CD4-positive, alpha-beta T cell treated with Interleukin-2 at 100 ng/mL for 4 hours (primary cell): ENCODE results near the gene IL36G.

Experiments
- DNase-seq: peaks from one replicate; pipeline ENCODE4 v3.0.0-alpha.2; 2020; ENCODE audit warnings: low spot score

The IL36G gene

GRCh38 chr2:112972423-112973086 lies 5.3 kb upstream of the IL36G start:
- DNase-seq = no peak

- DNase-seq = no peak
These were observed 4.7 kb upstream of the IL36G start for GRCh38 chr2:112973156-112973555.

GRCh38 chr2:112979731-112980130 lies 1.9 kb downstream of the IL36G start:
- no peak for DNase-seq

GRCh38 chr2:112980537-112980936 lies 2.7 kb downstream of the IL36G start:
- no peak for DNase-seq

- DNase-seq = peak; percentile 33
These were observed 7.3 kb downstream of the IL36G start for GRCh38 chr2:112985090-112985489.

- no peak for DNase-seq
These were observed 11.8 kb downstream of the IL36G start for GRCh38 chr2:112989611-112990010.

DNA sequence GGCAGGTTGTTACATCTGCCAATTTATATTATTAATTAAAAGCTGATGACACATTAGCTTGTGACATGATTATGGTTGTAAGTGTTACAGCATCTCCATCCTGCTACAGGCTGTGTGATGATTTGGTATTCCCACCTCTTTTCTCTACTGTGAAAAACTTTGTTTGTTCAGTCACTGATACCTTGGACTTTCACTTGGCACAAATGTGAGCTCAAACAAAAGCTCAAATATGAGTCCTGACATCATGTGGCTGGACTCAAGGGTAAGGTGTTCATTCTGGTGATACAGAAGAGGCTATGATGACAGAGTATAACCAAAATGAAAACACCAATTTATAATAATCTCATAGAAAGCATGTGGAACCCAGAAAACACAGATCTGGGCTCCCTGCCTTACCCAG lies 16.0 kb downstream of the IL36G start:
- DNase-seq = no peak

DNA sequence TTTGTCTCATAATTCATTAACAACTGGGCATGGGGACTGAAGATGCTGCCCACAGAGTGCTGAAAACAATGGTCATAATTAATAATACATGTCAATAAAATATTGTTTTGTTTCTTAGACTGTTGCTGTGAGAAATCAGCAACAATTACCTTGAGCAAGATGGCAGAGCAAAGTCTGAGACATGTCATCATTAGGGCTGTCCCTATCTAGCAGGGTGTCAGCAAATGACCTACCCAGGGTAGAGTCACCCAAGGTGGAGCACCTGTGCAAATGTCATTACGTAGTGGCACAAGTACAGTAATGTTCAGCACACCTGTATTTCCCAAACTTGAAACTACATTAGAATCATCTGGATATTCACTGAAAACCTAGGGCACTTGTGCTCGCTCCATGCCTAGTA lies 16.8 kb downstream of the IL36G start:
- no peak for DNase-seq

DNA sequence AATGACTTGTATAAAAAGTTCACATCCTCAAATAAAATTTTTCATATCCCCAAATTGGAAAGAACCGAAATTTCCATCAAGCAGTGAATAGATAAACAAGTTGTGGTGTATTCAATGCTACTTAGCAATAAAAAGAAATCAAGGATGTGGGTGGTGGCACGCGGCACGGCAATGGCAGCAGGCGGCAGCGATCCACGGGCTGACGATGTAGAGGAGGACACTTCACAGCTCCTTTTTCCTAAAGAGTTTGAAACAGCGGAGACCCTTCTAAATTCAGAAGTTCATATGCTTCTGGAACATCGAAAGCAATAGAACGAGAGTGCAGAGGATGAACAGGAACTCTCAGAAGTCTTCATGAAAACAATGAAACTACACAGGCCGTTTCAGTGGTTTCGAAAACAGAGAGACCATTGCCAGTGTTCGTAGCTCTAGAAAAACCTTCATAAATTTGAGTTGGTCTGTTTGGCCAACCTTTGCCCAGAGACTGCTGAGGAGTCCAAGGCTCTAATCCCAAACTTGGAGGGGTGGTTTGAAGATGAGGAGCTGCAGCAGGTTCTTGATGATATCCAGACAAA lies 17.6 kb downstream of the IL36G start:
- peak; percentile 25 for DNase-seq

GRCh38 chr2:112996635-112997034 lies 18.8 kb downstream of the IL36G start:
- peak; percentile 80 for DNase-seq

DNA sequence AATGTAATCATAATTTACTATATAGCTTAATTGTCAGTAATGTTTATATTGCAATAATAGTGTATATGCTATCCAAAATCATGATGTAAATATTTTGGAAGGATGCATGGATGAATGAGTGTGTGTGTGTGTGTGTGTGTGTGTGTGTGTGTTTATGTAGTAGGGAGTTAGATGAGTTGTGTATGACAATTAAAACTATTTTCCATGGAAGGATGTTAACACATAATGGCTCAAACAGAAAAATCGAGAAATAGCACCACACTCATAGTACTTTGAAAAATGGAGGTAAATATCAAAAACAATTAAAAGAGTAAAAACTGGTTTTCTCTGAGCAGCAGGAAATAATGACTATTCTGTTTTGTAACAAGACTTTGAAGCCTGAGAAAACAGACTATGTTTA lies 19.3 kb downstream of the IL36G start:
- no peak for DNase-seq

GRCh38 chr2:113000436-113000835 lies 22.6 kb downstream of the IL36G start:
- no peak for DNase-seq

- no peak for DNase-seq
These were observed 24.9 kb downstream of the IL36G start for GRCh38 chr2:113002677-113003076.

DNA sequence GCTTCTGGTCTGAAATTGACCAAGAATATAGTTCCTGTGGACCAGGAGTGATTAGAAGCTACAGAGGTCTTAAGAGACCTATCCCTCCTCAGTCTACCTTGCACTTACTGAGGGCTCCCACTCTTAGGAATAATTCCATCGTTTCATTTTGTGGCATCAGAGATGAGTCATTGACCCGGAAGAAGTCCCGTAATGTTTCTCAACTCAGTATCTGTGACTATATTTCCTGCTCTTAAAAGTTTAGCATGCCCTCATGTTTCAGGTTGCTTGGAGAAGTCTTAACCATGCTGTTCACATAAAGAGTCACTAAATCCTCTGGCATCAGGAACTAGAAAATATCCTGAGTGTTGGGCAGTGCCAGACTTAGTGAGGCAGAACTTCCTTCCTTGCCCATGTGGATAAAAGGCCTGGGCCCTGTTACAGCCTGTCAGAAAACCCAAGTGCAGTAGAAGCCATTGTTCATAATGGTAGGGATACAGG lies 27.3 kb downstream of the IL36G start, which contains the start of gene IL36A:
IL36A (plus strand) TSS at position 430 of the 480 bp plus-strand sequence. CDS start 413 bp downstream, outside the sequence.
- DNase-seq = no peak

- DNase-seq = no peak
These were observed 29.4 kb downstream of the IL36G start for GRCh38 chr2:113007250-113007649.

DNA sequence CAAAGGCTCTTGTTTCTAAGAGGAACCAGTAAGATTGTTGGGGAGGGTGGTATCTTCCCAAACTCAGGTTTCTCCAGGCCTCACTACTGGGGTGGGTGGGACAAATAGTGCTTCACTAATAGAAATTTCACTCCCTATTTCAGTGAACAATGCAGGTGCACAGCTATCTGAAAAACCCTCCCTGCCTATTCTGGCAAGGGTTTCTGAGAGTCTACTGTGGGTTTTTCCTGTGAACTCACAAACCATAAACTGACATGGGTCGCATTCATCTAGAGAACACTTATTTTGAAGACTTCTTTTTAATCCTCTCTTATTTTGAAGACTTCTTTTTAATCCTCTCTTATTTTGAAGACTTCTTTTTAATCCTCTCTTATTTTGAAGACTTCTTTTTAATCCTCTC lies 31.8 kb downstream of the IL36G start:
- DNase-seq = no peak

DNA sequence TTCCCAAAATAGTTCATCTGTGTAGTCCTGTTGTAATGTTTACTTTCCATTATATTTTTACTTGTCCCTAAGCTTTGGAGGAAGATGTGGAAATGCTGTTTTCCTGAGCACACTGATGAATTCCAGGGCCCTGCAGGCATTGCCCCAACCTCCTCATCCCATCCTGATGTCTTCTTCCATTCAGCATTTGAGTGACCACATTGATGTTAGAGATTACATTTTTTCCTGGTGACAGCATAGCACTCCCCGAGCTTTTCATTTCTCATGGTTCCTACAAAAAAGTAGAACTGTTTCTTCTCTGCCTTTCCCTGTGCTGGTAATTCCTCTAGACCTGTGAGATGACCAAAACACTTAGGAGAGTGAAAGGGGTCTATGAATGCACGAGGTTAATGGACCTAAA lies 32.3 kb downstream of the IL36G start:
- DNase-seq = no peak

- no peak for DNase-seq
These were observed 33.3 kb downstream of the IL36G start for GRCh38 chr2:113011108-113011507.

- no peak for DNase-seq
These were observed 34.9 kb downstream of the IL36G start for GRCh38 chr2:113012436-113013335.

- DNase-seq = no peak
These were observed 35.5 kb downstream of the IL36G start for GRCh38 chr2:113013336-113013661.

DNA sequence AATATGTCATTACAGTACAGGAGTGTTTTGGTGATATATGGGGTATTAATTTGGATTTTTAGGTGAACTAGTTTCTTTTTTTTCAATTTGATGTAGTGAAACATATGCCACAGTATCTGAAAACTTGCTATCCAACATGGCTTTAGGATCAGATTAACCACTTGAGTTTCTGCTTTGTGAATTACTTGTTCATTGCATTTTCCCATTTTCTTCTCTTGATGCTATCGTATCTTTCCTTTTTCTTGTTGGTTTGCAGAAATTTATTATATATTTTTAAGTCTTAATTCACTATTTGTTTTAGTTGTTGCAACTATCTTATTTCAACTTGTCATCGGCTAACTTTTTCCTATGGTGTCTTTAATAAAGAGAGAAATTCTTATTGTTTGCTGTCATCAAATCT lies 36.3 kb downstream of the IL36G start:
- DNase-seq = no peak

GRCh38 chr2:113015042-113015441 lies 37.2 kb downstream of the IL36G start:
- no peak for DNase-seq

DNA sequence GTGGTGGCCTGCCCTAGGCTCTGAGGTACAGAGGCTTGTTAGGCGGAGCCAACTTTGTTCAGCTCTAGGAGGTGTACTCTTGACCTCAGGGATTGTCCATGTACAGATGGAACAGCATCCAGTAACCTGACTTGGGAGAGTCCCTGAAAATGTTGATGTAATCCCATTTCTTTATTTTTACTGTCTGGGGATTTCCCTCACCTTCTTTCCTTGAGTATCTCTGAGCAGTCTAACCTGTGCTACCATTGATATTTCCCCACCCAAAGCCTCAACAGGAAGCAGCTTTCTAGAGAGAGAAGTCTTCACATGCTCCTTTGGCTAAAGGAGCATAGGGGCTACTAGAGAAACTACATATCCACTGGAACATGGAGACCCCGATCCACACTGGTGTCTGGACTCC lies 37.8 kb downstream of the IL36G start:
- DNase-seq = no peak
